Measurements from ENCODE around the gene MYO5C.
"Not testable (repeated sequence)": the region's sequence is repeated elsewhere in the genome, so short reads cannot be mapped to it uniquely, and the experiment has no call there.

The MYO5C gene

DNA sequence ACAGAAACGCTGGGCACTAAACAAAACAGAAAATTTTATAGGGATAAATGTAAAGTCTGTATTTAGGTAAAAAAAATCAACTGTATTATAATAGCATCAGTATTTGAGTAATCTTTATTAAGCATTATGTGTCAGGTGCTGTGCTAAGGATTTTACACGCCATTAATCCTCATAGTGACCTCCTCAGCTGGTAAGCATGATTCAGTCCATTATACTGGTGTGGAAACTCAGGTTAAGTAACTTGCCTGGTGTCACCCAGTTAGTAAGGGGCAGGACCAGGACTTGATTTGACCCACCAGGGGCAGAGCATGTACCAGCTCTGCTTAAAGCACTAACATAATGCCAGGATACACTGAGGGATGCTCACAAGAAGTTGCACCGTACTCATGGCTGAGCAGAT lies 4.8 kb downstream of the MYO5C start:
- Mint-ChIP-seq H3K4me1 (peaks cover 29% of the 10 kb centered on the region), H3K27ac (no peak overlapping the region), H3K9me3 (no peaks in the 10 kb centered on the region), H3K4me3 (no peak overlapping the region), H3K27me3 (peaks cover 14% of the 10 kb centered on the region), H3K36me3 (no peaks in the 10 kb centered on the region)
- no peak for ATAC-seq (ENCODE audit: low read depth)
- no peak for DNase-seq (ENCODE audit: low spot score in 2 of 2)

DNA sequence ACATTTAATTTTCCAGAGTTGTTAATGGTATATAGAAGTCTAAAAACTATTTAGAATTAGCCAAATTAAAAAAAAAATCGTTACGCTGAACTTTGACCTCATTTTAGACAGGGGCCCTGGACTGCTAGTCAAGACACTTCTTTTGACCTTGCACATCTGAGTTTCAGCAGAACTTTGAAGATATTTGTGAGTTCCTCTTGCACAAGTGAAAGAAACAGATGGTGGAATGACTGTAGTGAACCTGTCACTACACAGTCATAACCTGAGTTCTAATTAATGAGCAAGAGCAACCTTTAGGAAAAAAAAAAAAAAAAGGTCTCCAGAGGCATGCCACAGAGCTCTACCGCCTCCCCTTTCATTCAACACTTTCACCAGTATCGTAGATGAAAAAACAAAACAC lies 5.3 kb downstream of the MYO5C start:
- Mint-ChIP-seq H3K27me3 (peaks cover 13% of the 10 kb centered on the region), H3K4me1 (peaks cover 29% of the 10 kb centered on the region), H3K4me3 (no peak overlapping the region), H3K36me3 (no peaks in the 10 kb centered on the region), H3K9me3 (no peaks in the 10 kb centered on the region), H3K27ac (no peak overlapping the region)
- no peak for DNase-seq (ENCODE audit: low spot score in 2 of 2)
- ATAC-seq (ENCODE audit: low read depth) = peak; percentile 19

DNA sequence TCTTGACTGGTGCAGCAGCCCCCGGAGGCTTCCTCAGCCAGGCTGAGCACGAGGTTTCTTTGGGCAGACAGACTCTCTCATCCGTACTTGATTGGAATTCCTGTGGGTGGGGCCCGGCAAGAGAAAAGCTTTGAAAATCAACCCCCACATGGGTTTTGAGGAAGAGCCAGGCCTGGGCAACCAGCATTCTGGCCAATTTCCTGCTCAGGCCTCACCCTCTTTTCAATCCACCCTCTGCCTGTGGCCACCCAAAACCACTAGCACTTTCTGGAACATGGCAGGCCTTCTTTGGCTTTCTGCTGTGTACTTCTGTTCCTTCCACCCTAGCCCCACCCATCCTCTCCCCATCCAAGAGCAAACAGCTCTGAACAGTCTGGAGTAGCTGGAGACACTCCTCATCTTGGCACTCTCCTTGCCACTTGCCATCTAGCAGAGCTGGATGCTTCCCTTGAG lies 5.9 kb downstream of the MYO5C start:
- H3K27ac Mint-ChIP-seq = no peak overlapping the region
- peaks cover 29% of the 10 kb centered on the region for H3K4me1 Mint-ChIP-seq
- no peaks in the 10 kb centered on the region for H3K36me3 Mint-ChIP-seq
- peaks cover 13% of the 10 kb centered on the region for H3K27me3 Mint-ChIP-seq
- no peak overlapping the region for H3K4me3 Mint-ChIP-seq
- DNase-seq (ENCODE audit: low spot score in 2 of 2) (no peak), ATAC-seq (ENCODE audit: low read depth) (no peak)
- no peaks in the 10 kb centered on the region for H3K9me3 Mint-ChIP-seq

DNA sequence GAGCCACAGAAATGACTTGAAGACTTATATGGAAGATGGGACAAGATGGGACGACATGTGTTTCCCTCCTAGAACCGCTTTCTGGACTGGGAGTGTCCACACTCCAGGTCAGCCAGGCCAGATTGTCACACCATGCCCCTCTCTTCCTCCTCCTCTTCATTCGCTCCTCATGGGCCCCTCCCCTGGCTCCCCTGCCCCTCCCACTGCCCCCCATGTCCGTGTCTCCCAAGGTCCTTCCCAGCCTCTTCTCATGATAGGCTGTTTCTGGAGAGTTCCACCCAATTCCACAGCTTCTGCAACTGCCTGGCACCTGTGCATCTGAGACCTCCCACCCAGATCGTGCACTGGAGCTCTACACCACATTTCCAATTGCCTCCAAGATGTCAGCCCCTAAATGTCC lies 6.6 kb downstream of the MYO5C start:
- peaks cover 11% of the 10 kb centered on the region for H3K27me3 Mint-ChIP-seq
- DNase-seq (ENCODE audit: low spot score in 2 of 2) (no peak), ATAC-seq (ENCODE audit: low read depth) (no peak)
- no peak overlapping the region for H3K4me3 Mint-ChIP-seq
- H3K9me3 Mint-ChIP-seq = no peaks in the 10 kb centered on the region
- no peaks in the 10 kb centered on the region for H3K36me3 Mint-ChIP-seq
- H3K4me1 Mint-ChIP-seq = peaks cover 26% of the 10 kb centered on the region
- H3K27ac Mint-ChIP-seq = no peak overlapping the region

DNA sequence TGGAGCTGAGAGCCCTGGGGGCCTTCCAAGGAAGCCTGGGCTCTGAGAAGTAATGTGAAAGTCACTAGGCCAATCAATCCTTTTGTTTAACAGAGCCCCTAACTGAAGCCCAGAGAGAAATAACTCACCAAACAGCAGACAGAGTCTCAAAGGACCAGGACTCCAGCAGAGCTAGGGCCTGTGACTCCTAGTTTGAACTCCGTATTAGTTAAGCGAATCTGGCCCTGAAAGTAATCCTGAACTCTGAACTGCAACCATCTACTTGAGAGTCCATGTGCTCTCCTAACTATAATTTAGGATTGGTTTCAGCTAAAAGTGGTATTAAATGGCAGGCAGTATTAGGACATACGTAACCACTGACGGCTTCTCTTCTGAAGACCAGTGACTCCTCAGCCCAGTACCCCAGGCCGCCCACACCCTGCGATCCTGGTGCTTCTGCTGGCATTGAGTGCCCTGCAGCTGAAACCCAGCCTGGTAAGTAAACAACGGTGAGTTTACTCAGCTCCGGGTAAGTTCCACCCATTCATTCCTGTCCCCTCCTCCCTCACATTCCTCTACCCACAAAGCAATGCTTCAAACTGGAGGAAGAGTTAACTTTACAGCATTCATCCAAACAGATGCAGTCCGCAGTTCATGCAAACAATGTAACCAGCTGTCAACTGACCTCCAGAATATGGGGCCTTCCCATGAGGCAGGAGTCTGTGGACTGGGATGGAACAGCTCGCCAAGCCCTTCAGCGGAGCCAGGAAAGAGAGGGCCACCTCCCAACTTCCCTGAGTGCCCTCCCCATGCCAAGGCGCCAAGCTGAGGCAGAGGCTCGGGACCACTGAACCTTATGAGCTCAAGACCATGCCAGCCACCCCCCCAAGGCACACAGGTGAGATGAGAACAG lies 7.3 kb downstream of the MYO5C start:
- H3K27ac Mint-ChIP-seq = no peak overlapping the region
- no peaks in the 10 kb centered on the region for H3K36me3 Mint-ChIP-seq
- ATAC-seq (ENCODE audit: low read depth) (no peak), DNase-seq (ENCODE audit: low spot score in 2 of 2) (peak in 1 of 2 donors; percentile 3)
- H3K4me3 Mint-ChIP-seq = no peak overlapping the region
- H3K9me3 Mint-ChIP-seq = no peaks in the 10 kb centered on the region
- H3K4me1 Mint-ChIP-seq = peaks cover 20% of the 10 kb centered on the region
- H3K27me3 Mint-ChIP-seq = peaks cover 4% of the 10 kb centered on the region

DNA sequence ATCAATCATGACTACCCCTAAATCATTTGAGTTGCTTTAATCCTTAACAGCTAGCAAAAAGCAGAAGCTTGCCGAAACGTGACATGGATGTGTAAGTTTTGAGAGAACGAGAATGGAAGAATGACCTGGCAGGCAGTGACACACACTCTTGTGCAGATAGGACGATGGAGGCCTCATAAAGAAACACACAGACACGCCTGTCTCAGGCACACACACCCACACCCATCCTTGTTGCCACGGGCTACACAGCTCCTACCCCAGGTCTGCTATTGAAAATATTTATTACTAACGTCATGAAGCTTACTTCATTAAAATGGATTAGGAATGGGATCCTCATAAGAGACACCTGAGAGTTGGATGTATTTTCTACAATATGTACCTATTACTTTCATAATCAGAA lies 8.5 kb downstream of the MYO5C start:
- H3K27ac Mint-ChIP-seq = no peak overlapping the region
- H3K9me3 Mint-ChIP-seq = no peaks in the 10 kb centered on the region
- no peak for DNase-seq (ENCODE audit: low spot score in 2 of 2)

DNA sequence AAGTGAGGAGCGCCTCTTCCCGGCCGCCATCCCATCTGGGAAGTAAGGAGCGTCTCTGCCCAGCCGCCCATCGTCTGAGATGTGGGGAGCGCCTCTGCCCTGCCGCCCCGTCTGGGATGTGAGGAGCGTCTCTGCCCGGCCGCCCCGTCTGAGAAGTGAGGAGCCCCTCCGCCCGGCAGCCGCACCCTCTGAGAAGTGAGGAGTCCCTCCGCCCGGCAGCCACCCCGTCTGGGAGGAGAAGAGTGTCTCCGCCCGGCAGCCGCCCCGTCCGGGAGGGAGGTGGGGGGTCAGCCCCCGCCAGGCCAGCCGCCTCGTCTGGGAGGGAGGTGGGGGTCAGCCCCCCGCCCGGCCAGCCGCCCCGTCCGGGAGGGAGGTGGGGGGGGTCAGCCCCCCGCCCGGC lies 9.7 kb downstream of the MYO5C start:
- not testable (repeated sequence) for H3K27me3 Mint-ChIP-seq; H3K4me3 Mint-ChIP-seq; H3K4me1 Mint-ChIP-seq; H3K36me3 Mint-ChIP-seq; ATAC-seq (ENCODE audit: low read depth); H3K27ac Mint-ChIP-seq; DNase-seq (ENCODE audit: low spot score in 2 of 2); H3K9me3 Mint-ChIP-seq

More for the DNA sequence above, 8.5 kb downstream of the MYO5C start:
- Mint-ChIP-seq H3K36me3 (no peaks in the 10 kb centered on the region), H3K4me1 (peaks cover 12% of the 10 kb centered on the region), H3K4me3 (no peak overlapping the region), H3K27me3 (no peaks in the 10 kb centered on the region)
- no peak for ATAC-seq (ENCODE audit: low read depth)

DNA sequence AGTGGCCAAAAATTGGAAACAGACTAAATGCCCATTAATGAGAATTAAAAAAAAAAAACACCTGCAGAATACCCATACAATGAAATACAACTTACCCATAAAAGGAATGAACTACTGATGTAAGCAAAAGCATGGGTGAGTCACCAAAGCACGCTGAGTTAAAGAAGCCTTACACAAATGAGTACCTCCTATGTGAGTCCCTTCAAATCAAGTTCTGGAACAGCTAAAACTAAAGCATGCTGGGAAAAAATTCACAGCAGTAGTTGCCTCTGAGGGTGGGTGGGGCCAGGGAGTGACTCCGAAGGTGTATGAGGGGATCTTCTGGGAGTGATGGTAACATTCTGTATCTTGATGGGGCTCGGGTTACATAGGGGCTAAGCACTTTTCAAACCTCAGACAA lies 11.4 kb downstream of the MYO5C start:
- no peaks in the 10 kb centered on the region for H3K4me1 Mint-ChIP-seq
- no peak overlapping the region for H3K27ac Mint-ChIP-seq
- no peaks in the 10 kb centered on the region for H3K27me3 Mint-ChIP-seq
- no peak overlapping the region for H3K4me3 Mint-ChIP-seq
- H3K36me3 Mint-ChIP-seq = no peaks in the 10 kb centered on the region
- ATAC-seq (ENCODE audit: low read depth) (no peak), DNase-seq (ENCODE audit: low spot score in 2 of 2) (no peak)
- no peaks in the 10 kb centered on the region for H3K9me3 Mint-ChIP-seq

DNA sequence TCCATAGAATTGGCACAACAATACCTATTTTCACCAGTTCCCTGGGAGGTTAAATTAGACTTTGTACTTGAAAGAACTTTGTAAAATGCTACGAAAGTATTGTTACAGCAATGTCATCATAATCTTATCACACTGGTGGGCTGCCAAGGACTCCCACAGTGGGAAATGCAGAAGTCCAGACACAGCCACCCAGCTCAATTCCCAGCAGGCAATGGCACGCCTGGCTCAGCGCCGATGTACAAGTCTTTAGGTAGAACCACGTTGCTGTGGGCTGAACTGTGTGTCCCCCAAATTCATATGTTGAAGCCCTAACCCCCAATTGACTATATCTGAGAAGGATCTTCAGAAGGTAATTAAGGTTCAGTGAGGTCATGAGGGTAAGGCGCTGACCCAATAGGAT lies 12.3 kb downstream of the MYO5C start:
- H3K36me3 Mint-ChIP-seq = no peaks in the 10 kb centered on the region
- DNase-seq (ENCODE audit: low spot score in 2 of 2) (no peak), ATAC-seq (ENCODE audit: low read depth) (no peak)
- no peak overlapping the region for H3K4me3 Mint-ChIP-seq
- no peaks in the 10 kb centered on the region for H3K27me3 Mint-ChIP-seq
- H3K9me3 Mint-ChIP-seq = no peaks in the 10 kb centered on the region
- no peaks in the 10 kb centered on the region for H3K4me1 Mint-ChIP-seq
- no peak overlapping the region for H3K27ac Mint-ChIP-seq

DNA sequence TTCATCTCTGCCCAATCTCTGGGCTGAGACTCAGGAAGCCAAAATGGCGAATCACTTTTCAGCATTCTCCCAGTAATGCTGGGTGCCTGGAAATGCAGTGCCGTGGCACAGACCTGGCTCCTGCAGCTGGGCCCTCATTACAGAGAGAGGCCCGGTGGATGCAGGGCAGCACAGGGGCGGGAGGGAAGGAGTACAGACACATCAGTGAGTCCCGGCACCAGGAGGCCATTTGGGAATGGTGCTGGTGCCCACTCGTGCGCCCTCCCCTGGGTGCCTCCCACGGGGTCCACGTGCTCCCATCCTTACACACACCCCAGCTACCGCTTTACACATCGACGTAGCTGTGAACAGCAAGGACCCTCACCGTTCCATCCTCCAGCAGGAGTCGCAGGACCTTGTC lies 13.2 kb downstream of the MYO5C start:
- Mint-ChIP-seq H3K4me1 (no peaks in the 10 kb centered on the region), H3K27me3 (no peaks in the 10 kb centered on the region), H3K4me3 (no peak overlapping the region), H3K27ac (no peak overlapping the region), H3K36me3 (no peaks in the 10 kb centered on the region), H3K9me3 (no peaks in the 10 kb centered on the region)
- no peak for ATAC-seq (ENCODE audit: low read depth)
- no peak for DNase-seq (ENCODE audit: low spot score in 2 of 2)

DNA sequence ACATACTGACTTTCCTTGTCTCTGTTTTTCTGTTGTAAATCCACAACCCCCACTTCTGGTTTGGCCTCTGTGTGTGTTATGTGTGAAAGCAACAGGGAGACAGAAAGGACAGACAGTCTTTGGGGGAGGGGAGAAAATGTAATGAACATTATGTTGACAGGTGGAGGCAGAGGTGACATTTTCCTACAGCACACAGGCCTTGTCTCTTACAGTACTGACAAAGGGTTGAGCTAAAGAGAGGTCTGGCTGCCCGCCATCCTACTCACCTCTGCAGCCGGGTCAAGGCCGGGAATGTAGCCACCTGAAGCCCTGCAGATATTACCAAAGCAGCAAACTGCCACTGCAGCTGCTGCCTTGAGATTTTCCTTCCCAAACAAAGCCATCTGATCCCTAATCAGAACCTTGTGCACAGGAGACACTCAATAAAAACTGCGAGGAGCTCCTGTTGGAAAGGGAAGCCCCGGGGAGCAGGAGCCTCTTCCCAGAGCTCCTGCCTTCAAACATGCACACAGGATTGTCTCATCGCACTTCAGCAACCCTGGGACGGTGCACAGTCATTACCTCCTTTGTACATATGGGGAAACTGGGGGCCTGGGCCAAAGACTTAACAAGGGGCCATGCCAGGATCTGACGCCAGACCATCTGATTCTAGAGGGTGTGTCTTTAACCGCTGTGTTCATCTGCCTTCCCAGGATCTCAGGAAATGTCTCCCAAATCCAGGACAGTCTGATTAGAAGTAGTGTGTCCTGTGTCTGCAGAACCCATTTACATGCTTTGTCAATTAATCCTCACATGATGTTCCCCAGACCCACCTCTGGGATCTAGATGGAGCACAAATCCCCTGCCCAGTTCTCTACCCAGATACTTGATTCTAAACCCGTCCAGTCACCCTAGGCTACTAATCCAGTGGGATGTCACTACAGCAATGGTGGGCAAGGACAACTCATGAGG lies 14.2 kb downstream of the MYO5C start:
- H3K27ac Mint-ChIP-seq = no peak overlapping the region
- H3K4me3 Mint-ChIP-seq = no peak overlapping the region
- no peaks in the 10 kb centered on the region for H3K4me1 Mint-ChIP-seq
- no peaks in the 10 kb centered on the region for H3K27me3 Mint-ChIP-seq
- no peak for DNase-seq (ENCODE audit: low spot score in 2 of 2)
- H3K9me3 Mint-ChIP-seq = no peaks in the 10 kb centered on the region
- no peaks in the 10 kb centered on the region for H3K36me3 Mint-ChIP-seq
- no peak for ATAC-seq (ENCODE audit: low read depth)

DNA sequence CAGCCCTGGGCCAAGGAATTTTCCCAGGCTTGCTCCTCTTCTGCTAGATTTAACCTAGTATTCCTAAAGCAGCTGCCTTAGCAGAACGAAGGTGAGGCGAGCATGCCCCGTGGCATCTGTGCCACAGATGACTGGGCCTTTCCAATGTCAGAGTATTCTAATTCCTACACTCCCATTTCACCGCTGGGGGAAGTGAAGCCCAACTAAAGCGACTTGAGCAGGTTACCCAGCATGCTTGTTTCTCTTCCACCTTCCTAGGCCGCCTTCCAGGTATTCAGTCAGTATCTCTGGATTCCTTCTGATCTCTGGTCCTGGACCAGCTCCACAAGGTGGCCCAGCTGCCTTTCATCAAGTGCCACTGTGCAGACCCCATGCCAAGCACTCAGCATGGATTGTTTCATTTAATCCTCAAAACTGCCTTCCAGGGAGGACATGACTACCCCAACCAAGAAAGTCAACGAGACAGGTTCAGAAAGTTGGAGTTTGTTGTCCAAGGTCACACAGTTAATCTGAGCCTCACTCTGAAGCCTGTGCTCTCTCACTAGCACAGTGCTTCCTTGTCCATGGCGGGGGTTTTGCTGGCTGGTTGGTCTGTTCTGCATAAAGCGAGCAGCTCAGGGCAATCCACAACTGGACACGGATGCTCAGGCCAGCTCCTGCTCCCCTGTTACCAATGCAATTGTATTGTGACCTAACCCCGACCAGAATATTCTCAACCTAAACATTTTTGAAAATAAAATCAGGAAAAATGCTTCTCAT lies 15.1 kb downstream of the MYO5C start:
- Mint-ChIP-seq H3K27me3 (no peaks in the 10 kb centered on the region), H3K36me3 (no peaks in the 10 kb centered on the region), H3K4me3 (no peak overlapping the region), H3K4me1 (no peaks in the 10 kb centered on the region), H3K9me3 (no peaks in the 10 kb centered on the region), H3K27ac (no peak overlapping the region)
- no peak for ATAC-seq (ENCODE audit: low read depth)
- no peak for DNase-seq (ENCODE audit: low spot score in 2 of 2)

DNA sequence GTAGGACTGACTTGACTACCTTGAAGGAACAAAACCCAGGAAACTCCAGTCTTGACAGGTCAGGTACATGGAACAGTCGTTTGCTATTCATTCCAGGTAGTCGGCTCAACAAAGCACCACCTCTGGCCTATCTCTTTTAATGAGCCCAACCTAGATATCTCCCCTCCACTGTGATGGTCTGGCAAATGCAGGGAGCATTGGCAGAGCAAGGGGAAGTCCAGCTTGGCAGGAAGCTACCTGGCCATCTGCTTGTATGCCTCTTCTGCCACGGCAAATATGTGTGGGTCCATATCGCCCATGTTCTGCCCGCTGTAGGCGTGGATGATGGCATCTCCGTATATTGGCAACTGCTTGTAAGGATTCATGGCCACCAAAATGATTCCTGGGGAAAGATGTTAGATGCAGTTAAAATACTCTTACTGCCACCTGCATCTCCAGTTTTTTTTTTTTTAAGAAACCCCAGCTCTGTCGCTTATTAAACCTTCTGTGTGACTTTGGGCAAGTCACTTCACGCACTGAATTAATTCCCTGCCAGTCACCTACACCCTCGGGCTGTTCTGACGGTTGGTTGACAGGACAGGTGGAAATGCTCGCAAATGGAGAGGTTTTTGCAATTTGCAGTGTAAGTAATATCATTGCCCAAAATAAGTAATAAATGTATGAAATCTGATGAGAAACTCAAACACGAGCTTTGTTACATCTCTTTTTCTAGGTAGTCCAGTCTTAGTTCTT lies 16.8 kb downstream of the MYO5C start:
- Mint-ChIP-seq H3K4me1 (no peaks in the 10 kb centered on the region), H3K9me3 (no peaks in the 10 kb centered on the region), H3K4me3 (no peak overlapping the region), H3K36me3 (no peaks in the 10 kb centered on the region), H3K27me3 (no peaks in the 10 kb centered on the region), H3K27ac (no peak overlapping the region)
- DNase-seq (ENCODE audit: low spot score in 2 of 2) (no peak), ATAC-seq (ENCODE audit: low read depth) (no peak)

Data from memory B cell (primary cell).